ENCODE measurements around the gene HSPA9.

HSPA9 gene

DNA sequence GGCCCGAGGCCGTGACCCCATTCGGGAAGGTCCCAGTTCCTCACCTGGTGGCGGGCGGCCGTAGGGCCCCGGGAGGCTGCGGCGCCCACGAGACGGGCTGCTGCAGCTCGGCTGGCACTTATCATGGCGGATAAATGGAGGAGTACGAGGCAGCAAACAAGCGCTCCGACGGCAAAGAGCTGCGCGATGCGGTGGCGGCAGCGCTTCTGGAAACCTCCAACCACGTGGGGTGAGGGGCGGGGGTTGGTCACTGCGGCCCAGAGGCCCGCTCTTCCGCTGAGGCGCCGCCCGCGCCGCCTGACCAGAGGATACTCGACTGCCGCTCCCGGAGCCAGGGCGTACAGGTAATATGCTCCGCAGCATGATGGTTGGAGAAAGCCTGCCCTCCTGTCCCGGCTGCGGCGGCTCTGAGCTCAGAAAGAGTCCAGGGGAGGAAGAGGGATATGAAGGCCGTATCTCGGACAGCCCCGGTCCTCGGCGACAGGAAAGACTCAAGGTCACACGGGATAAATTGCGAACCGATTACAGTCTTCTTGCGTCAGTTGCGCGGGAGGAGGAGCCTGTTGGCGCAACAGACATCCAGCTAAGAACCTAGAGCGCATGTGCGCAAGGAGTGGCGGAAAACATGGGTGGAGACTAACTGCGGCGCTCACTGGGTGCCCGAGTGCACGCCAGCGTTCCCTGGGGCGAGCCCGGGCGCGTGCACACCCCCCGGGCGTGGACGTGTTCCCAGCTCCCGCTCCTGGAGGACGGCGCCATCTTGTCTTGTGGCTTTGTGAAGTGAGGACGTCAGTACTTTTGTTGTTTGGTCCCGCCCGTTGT, at the start of gene HSPA9:
TSS of gene HSPA9 (minus strand) at position 208 of the 822 bp plus-strand sequence. CDS start at position 125, 83 bp downstream.
- H3K4me3 ChIP-seq (ENCODE audit: control insufficient read depth, low read depth, low read length) = peak within 1 kb of the TSS; percentile 98
- DNase-seq (ENCODE audit: low read depth) = peak; percentile 100
- no peak for TF ChIP-seq CTCF (conservative IDR thresholded peaks at IDR 0.05; ENCODE audit: control insufficient read depth, insufficient read depth, low read depth, low read length)

DNA sequence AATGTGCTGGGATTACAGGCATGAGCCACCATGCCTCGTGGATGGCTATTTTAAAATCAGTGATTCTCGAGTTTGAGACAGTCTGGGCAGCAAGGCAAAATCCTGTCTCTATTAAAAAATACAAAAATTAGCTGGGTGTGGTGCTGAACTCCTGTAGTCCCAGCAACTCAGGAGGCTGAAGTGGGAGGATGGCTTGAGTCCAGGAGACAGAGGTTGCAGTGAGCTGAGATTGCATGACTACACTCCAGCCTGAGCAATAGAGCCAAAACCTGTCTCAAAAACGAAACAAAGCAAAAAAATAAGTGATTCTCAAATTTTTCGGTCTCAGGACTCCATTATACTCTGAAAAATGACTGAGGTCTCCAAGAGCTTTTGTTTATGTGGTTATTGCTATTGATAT, 47.9 kb upstream of the HSPA9 start:
- H3K4me3 ChIP-seq (ENCODE audit: control insufficient read depth, low read depth, low read length) = no peak overlapping the region
- no peak for TF ChIP-seq CTCF (conservative IDR thresholded peaks at IDR 0.05; ENCODE audit: control insufficient read depth, insufficient read depth, low read depth, low read length)
- peak; percentile 63 for DNase-seq (ENCODE audit: low read depth)

GRCh38 chr5:138622051-138622450, 46.9 kb upstream of the HSPA9 start:
- DNase-seq (ENCODE audit: low read depth) = no peak
- no peak for TF ChIP-seq CTCF (conservative IDR thresholded peaks at IDR 0.05; ENCODE audit: control insufficient read depth, insufficient read depth, low read depth, low read length)
- H3K4me3 ChIP-seq (ENCODE audit: control insufficient read depth, low read depth, low read length) = no peak overlapping the region

DNA sequence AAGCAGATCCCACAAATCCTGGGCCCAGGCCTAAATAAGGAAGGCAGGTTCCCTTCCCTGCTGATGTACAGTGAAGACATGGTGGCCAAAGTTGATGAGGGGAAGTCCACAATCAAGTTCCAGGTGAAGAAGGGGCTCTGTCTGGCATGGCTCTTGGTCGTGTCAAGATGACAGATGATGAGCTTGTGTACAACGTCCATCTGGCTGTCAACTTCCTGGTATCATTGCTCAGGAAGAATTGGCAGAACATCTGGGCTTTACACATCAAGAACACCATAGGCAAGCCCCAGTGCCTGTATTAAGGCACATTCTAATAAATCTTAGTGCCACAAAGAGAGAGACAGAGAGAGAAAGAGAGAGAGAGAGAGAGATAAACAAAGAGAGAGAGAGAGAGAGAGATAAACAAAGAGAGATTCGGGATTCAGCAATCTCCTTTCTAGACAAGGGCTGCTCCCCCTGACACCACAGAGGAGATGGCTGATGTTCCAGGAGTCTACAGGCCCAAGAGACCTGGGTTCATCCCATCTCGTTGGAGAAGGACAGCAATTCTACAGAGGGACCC, 45.5 kb upstream of the HSPA9 start:
- TF ChIP-seq CTCF (conservative IDR thresholded peaks at IDR 0.05; ENCODE audit: control insufficient read depth, insufficient read depth, low read depth, low read length) = no peak
- no peak for DNase-seq (ENCODE audit: low read depth)
- no peak overlapping the region for H3K4me3 ChIP-seq (ENCODE audit: control insufficient read depth, low read depth, low read length)

GRCh38 chr5:138616508-138616907, 41.3 kb upstream of the HSPA9 start:
- no peak for DNase-seq (ENCODE audit: low read depth)
- H3K4me3 ChIP-seq (ENCODE audit: control insufficient read depth, low read depth, low read length) = no peak overlapping the region
- no peak for TF ChIP-seq CTCF (conservative IDR thresholded peaks at IDR 0.05; ENCODE audit: control insufficient read depth, insufficient read depth, low read depth, low read length)

DNA sequence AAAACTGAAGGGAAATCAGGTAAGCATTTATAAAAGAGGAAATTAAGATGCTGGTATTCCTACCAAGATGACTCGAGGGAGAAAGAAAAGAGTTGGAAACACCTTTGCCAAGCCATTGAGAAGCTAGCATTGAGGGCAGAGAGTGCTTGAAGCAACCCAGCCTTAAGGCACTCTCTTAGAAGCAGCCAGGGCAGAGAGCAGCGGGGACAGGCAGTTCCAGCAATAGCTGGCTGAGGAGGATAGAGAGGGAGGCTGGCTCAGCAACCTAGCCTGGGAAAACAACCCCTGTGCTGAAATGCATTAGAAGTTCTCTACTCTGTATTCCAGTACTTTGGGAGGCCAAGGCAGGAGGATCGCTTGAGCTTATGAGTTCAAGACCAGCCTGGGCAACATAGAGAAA, 40.3 kb upstream of the HSPA9 start:
- H3K4me3 ChIP-seq (ENCODE audit: control insufficient read depth, low read depth, low read length) = no peak overlapping the region
- DNase-seq (ENCODE audit: low read depth) = no peak
- no peak for TF ChIP-seq CTCF (conservative IDR thresholded peaks at IDR 0.05; ENCODE audit: control insufficient read depth, insufficient read depth, low read depth, low read length)

Measured in fibroblast of mammary gland (primary cell).